OCI-LY7 (cell line): Measurements from ENCODE around the gene IGFBP1. TPM values are rescaled to one million over a fixed set of nuclear protein-coding genes. Genes with fewer than 3 reads are reported as not detected.

Experiments used
- BruUV-seq: library from RNA; stranded (reverse); fragments of 400-500 nt; replicated peaks from 2 replicates; lab custom pipeline; 2021; lab: Mats Ljungman, UMichigan
- CTCF ChIA-PET: fragments of 300-600 bp; sonication (Branson Sonifier 250); formaldehyde crosslinking; loops from one replicate; lab custom pipeline; 2022; ENCODE audit warnings: antibody characterized with exemption; ENCODE audit not compliant: unreplicated experiment; lab: Charles Lee
- POLR2A ChIA-PET: fragments of 300-600 bp; sonication (Branson Sonifier 250); formaldehyde crosslinking; loops from one replicate; lab custom pipeline; 2022; ENCODE audit warnings: antibody characterized with exemption; lab: Charles Lee
- DNase-seq: peaks from one replicate; pipeline ENCODE4 v3.0.0-alpha.2; 2015; ENCODE audit warnings: low spot score
- H2AFZ ChIP-seq: fragments of 200-600 bp; sonication (generic), shearing (Covaris generic); 2 replicates; pipeline ENCODE4 v1.6.1; 2014; ENCODE audit warnings: mild to moderate bottlenecking, antibody characterized with exemption, low read length, moderate library complexity
- H3K27ac ChIP-seq: fragments of 200-600 bp; sonication (generic); 2 replicates; pipeline ENCODE4 v1.5.1; 2014; ENCODE audit warnings: mixed run types, low read depth, mild to moderate bottlenecking, moderate library complexity, low read length, inconsistent platforms; ENCODE audit not compliant: poor library complexity, severe bottlenecking
- H3K36me3 ChIP-seq: fragments of 200-600 bp; sonication (generic); 2 replicates; pipeline ENCODE4 v1.6.1; 2014; ENCODE audit warnings: mild to moderate bottlenecking, antibody characterized with exemption, low read length, moderate library complexity, mixed read lengths; ENCODE audit not compliant: insufficient read depth
- H3K4me1 ChIP-seq: fragments of 200-600 bp; sonication (generic); 2 replicates; pipeline ENCODE4 v1.5.1; 2014; ENCODE audit warnings: mild to moderate bottlenecking, low read length; ENCODE audit not compliant: insufficient read depth, poor library complexity, severe bottlenecking
- H3K4me2 ChIP-seq: fragments of 200-600 bp; sonication (generic); 2 replicates; pipeline ENCODE4 v1.6.1; 2014; ENCODE audit warnings: mild to moderate bottlenecking, low read length
- H3K4me3 ChIP-seq: fragments of 200-600 bp; sonication (generic); 2 replicates; pipeline ENCODE4 v1.5.1; 2014; ENCODE audit warnings: mild to moderate bottlenecking, low read depth, low read length; ENCODE audit not compliant: poor library complexity, severe bottlenecking
- H3K79me2 ChIP-seq: fragments of 200-600 bp; sonication (generic); 2 replicates; pipeline ENCODE4 v1.6.1; 2016; ENCODE audit warnings: low read depth, mild to moderate bottlenecking, low read length, moderate library complexity, mixed read lengths; ENCODE audit not compliant: insufficient read depth
- H3K9me2 ChIP-seq: fragments of 200-600 bp; sonication (generic); 2 replicates; pipeline ENCODE4 v1.6.1; 2016; ENCODE audit warnings: mild to moderate bottlenecking, low read length, mixed read lengths; ENCODE audit not compliant: insufficient read depth
- H3K9me3 ChIP-seq: fragments of 200-600 bp; sonication (generic); 2 replicates; pipeline ENCODE4 v1.6.1; 2014; ENCODE audit warnings: mild to moderate bottlenecking, mixed run types, low read length, mixed read lengths
- H4K20me1 ChIP-seq: fragments of 200-600 bp; sonication (generic); 2 replicates; pipeline ENCODE4 v1.6.1; 2014; ENCODE audit warnings: mild to moderate bottlenecking, antibody characterized with exemption, low read length, moderate library complexity, mixed read lengths; ENCODE audit not compliant: insufficient read depth
- EZH2phosphoT487 ChIP-seq: fragments of 200-600 bp; sonication (generic); IDR thresholded peaks from 2 replicates; pipeline ENCODE4 v1.6.1; 2018; ENCODE audit warnings: low read depth, borderline replicate concordance, mild to moderate bottlenecking, mixed run types, antibody characterized with exemption, low read length, moderate library complexity, mixed read lengths
- intact Hi-C: fragments of 100-400 bp; cut with micrococcal nuclease; formaldehyde crosslinking; loops from one replicate; pipeline ENCODE4 v1.10.0; 2022; ENCODE audit not compliant: unreplicated experiment
- total RNA-seq, 2 experiments: library from RNA; depleted of rRNA in 1 of 2; stranded (reverse); fragments of >200 nt in 1 of 2; shearing (Covaris generic) in 1 of 2; gene quantifications; 2 replicates each; pipeline ENCODE4 v1.2.3, GENCODE V29; 2014 to 2022
- TF ChIP-seq, protein P1 (sequence below): fragments of 200-600 bp; sonication (generic); conservative IDR thresholded peaks from 2 replicates; pipeline ENCODE4 v1.5.1; 2014; ENCODE audit warnings: mild to moderate bottlenecking, antibody characterized with exemption, low read length, moderate library complexity, mixed read lengths

The IGFBP1 gene
- total RNA-seq, 2 experiments from 2014 or later, result not detected

- no TSS peak for BruUV-seq
- TF ChIP-seq, protein P1, sequence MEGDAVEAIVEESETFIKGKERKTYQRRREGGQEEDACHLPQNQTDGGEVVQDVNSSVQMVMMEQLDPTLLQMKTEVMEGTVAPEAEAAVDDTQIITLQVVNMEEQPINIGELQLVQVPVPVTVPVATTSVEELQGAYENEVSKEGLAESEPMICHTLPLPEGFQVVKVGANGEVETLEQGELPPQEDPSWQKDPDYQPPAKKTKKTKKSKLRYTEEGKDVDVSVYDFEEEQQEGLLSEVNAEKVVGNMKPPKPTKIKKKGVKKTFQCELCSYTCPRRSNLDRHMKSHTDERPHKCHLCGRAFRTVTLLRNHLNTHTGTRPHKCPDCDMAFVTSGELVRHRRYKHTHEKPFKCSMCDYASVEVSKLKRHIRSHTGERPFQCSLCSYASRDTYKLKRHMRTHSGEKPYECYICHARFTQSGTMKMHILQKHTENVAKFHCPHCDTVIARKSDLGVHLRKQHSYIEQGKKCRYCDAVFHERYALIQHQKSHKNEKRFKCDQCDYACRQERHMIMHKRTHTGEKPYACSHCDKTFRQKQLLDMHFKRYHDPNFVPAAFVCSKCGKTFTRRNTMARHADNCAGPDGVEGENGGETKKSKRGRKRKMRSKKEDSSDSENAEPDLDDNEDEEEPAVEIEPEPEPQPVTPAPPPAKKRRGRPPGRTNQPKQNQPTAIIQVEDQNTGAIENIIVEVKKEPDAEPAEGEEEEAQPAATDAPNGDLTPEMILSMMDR, result no peak
- no peak for TF ChIP-seq EZH2phosphoT487
- no peaks in the 10 kb centered on the region for H3K9me2 ChIP-seq
- H3K9me3 ChIP-seq, result no peaks in the 10 kb centered on the region
- H3K4me3 ChIP-seq, result no peak overlapping the region
- no peaks in the 10 kb centered on the region for H4K20me1 ChIP-seq
- H2AFZ ChIP-seq, result no peak overlapping the region
- ChIA-PET CTCF (no interaction called here), POLR2A (no interaction called here)
- H3K79me2 ChIP-seq, result no peaks in the 10 kb centered on the region
- intact Hi-C loops, result no loop called here
- DNase-seq, result no peak
- no peak overlapping the region for H3K27ac ChIP-seq
- H3K4me2 ChIP-seq, result no peak overlapping the region
- H3K4me1 ChIP-seq, result no peaks in the 10 kb centered on the region
- H3K36me3 ChIP-seq, result no peaks in the 10 kb centered on the region
These were observed 4.2 kb upstream of the IGFBP1 start for GRCh38 chr7:45884136-45884535.

- BruUV-seq, result no TSS peak
- CTCF ChIA-PET, result no interaction called here
These were observed 2.9 kb upstream of the IGFBP1 start for GRCh38 chr7:45885264-45885882.

More at GRCh38 chr7:45885264-45885882, 2.9 kb upstream of the IGFBP1 start:
- H3K4me1 ChIP-seq, result no peaks in the 10 kb centered on the region
- no peak for DNase-seq
- no peaks in the 10 kb centered on the region for H3K36me3 ChIP-seq
- no peaks in the 10 kb centered on the region for H4K20me1 ChIP-seq
- intact Hi-C loops, result no loop called here
- no peaks in the 10 kb centered on the region for H3K79me2 ChIP-seq
- H3K27ac ChIP-seq, result no peak overlapping the region
- H3K9me3 ChIP-seq, result no peaks in the 10 kb centered on the region
- no peaks in the 10 kb centered on the region for H3K9me2 ChIP-seq
- no peak overlapping the region for H2AFZ ChIP-seq
- H3K4me3 ChIP-seq, result no peak overlapping the region
- POLR2A ChIA-PET, result interaction anchor here (1.7 kb wide), 1 partner anchor 8 kb away, joined by 5 read pairs; no protein-coding TSS in a partner anchor
- no peak overlapping the region for H3K4me2 ChIP-seq
- TF ChIP-seq EZH2phosphoT487, result no peak
- TF ChIP-seq, protein P1, result no peak
